Heart left ventricle (tissue), 13 donors: ENCODE data around the gene SMAD5.

Experiments used
- CTCF ChIP-seq, 12 donors: fragments of 200-600 bp; sonication (generic) in 4 of 12; IDR thresholded peaks; one replicate each; pipeline versions ENCODE4 v1.5.0 to v1.8.0; 2018 to 2022; ENCODE audit warnings: antibody characterized with exemption in 12 of 12, mild to moderate bottlenecking in 5 of 12
- POLR2A ChIP-seq, 2 donors: fragments of 450-650 bp; IDR thresholded peaks; one replicate each; pipeline ENCODE4 v1.6.1; 2017; ENCODE audit warnings: antibody characterized with exemption in 2 of 2, mild to moderate bottlenecking in 2 of 2, moderate library complexity in 2 of 2
- donor health status: ischemic (EF 13 %, LVEDD 7.1; RV severe dilation, severe dysfunction).
- donor health status: DM: no; HTN: yes; CAD: no.
- donor health status: DM: no; HTN: no; CAD: no.
- donor health status: ischemic (EF 25% LVEDD 6.9; RV normal size, moderate dysfunction).
- donor health status: ischemic (EF 25% LVEDD 5.7; RV mildly dilated, moderate dysfunction).
- donor health status: ischemic (EF 35%, LVEDD 5.7; RV mildly dilated, moderate dysfunction).
- donor health status: nonischemic (EF 11% LVEDD 7.7; RV severe dilation, severe dysfunction).
- donor health status: DM: yes; HTN: yes; CAD: no.
- donor health status: PGD.
- donor health status: ischemic (EF 29% LVEDD 5.4; RV normal size, mild dysfunction).
- donor health status: nonischemic (EF 23%, LVEDD 6.1; RV moderate dilation, normal function).

- TF ChIP-seq POLR2A (IDR thresholded peaks at IDR 0.05): no peak
- TF ChIP-seq CTCF (IDR thresholded peaks at IDR 0.05): no peak
Observed at GRCh38 chr5:136143763-136144162, 11.1 kb downstream of the SMAD5 start.
